GM19035 (cell line): ENCODE measurements around the gene PTGIS.

ENCODE experiments used
- ATAC-seq: cut with Tn5 transposase; IDR thresholded peaks from one replicate; pipeline ENCODE4 v1.9.1; 2021; ENCODE audit not compliant: unreplicated experiment

Gene PTGIS

GRCh38 chr20:49532285-49532946, 35.5 kb downstream of the PTGIS start:
- no peak for ATAC-seq

GRCh38 chr20:49529470-49529869, 38.5 kb downstream of the PTGIS start:
- ATAC-seq: no peak

- no peak for ATAC-seq
Measured at GRCh38 chr20:49526568-49526967, 41.4 kb downstream of the PTGIS start.

GRCh38 chr20:49526056-49526455, 41.9 kb downstream of the PTGIS start:
- ATAC-seq: no peak

- no peak for ATAC-seq
Measured at GRCh38 chr20:49523767-49524360, 44.1 kb downstream of the PTGIS start.

- ATAC-seq: no peak
Measured at GRCh38 chr20:49521356-49521755, 46.6 kb downstream of the PTGIS start.

GRCh38 chr20:49519777-49520359, 48.1 kb downstream of the PTGIS start:
- ATAC-seq: no peak

GRCh38 chr20:49519212-49519712, 48.7 kb downstream of the PTGIS start:
- no peak for ATAC-seq

GRCh38 chr20:49518576-49518975, 49.4 kb downstream of the PTGIS start:
- ATAC-seq: no peak

GRCh38 chr20:49517805-49518100, 50.2 kb downstream of the PTGIS start:
- ATAC-seq: no peak

GRCh38 chr20:49516916-49517804, 50.8 kb downstream of the PTGIS start:
- ATAC-seq: no peak

GRCh38 chr20:49515586-49515985, 52.4 kb downstream of the PTGIS start:
- no peak for ATAC-seq

- no peak for ATAC-seq
Measured at GRCh38 chr20:49513517-49513916, 54.4 kb downstream of the PTGIS start.

- ATAC-seq: no peak
Measured at GRCh38 chr20:49513009-49513408, 54.9 kb downstream of the PTGIS start.

GRCh38 chr20:49511788-49512525, 56.0 kb downstream of the PTGIS start:
- ATAC-seq: no peak

GRCh38 chr20:49510562-49511122, 57.3 kb downstream of the PTGIS start:
- no peak for ATAC-seq

GRCh38 chr20:49508435-49509199, 59.3 kb downstream of the PTGIS start:
- no peak for ATAC-seq

GRCh38 chr20:49507741-49508434, 60.0 kb downstream of the PTGIS start:
- ATAC-seq: no peak

GRCh38 chr20:49505518-49505917, 62.4 kb downstream of the PTGIS start:
- no peak for ATAC-seq
